K562 (cell line): ENCODE results near the gene FAR2. TPM values are rescaled to one million over a fixed set of nuclear protein-coding genes. Genes with fewer than 3 reads are reported as not detected.
A peak's percentile ranks its signal among the peaks of the same experiment; 100 is the strongest.

Source experiments
- ATAC-seq: fragments of 200-7000 bp; cut with Tn5 transposase; 3 replicates; pipeline ENCODE4 v1.9.1; 2020; ENCODE audit warnings: moderate library complexity
- BruUV-seq: library from RNA; stranded (reverse); fragments of 400-500 nt; replicated peaks from 2 replicates; lab custom pipeline; 2021; lab: Mats Ljungman, UMichigan
- CTCF ChIA-PET: fragments of 300-600 bp; formaldehyde crosslinking; extraction: SDS; loops from one replicate; lab custom pipeline; 2021; ENCODE audit warnings: low intra/inter-chr PET ratio; lab: Yijun Ruan, JAX
- POLR2A ChIA-PET: fragments of 300-600, 350-650 bp; sonication (Branson Sonifier 250); formaldehyde crosslinking; extraction: SDS; loops from one replicate; lab custom pipeline; 2021; ENCODE audit warnings: antibody characterized with exemption, inconsistent platforms; lab: Yijun Ruan, JAX
- DNase-seq, 4 experiments: peaks; one replicate each; pipeline versions ENCODE4 v3.0.0 to v3.0.0-alpha.2; 2011 to 2018; ENCODE audit warnings: low spot score in 3 of 4, mixed read lengths in 3 of 4; ENCODE audit errors: extremely low read depth in 1 of 4
- FAIRE-seq: peaks from 2 replicates; lab custom pipeline; 2011; peaks lifted over from hg19 to GRCh38; lab: Jason Lieb, UNC
- H2AFZ ChIP-seq: 2 replicates; pipeline ENCODE4 v1.6.0; 2011; ENCODE audit warnings: low read depth, low read length, control low read depth, inconsistent platforms
- H3K27ac ChIP-seq: fragments of 200-600 bp; 3 replicates; pipeline ENCODE4 v1.8.0; 2011; ENCODE audit warnings: low read depth, mild to moderate bottlenecking, control low read depth, inconsistent platforms, low read length, moderate library complexity, mixed read lengths; ENCODE audit errors: extremely low read depth
- H3K27me3 ChIP-seq, 2 experiments: fragments of 300-600 bp in 1 of 2; 2 replicates in 1 of 2; 3 replicates in 1 of 2; pipeline versions ENCODE4 v1.6.0 to v1.8.0; 2011; ENCODE audit warnings: inconsistent platforms in 2 of 2, low read length in 2 of 2, mild to moderate bottlenecking in 1 of 2, mixed read lengths in 1 of 2, moderate library complexity in 1 of 2; ENCODE audit not compliant: control insufficient read depth in 2 of 2, insufficient read depth in 2 of 2
- H3K36me3 ChIP-seq: fragments of 300-600 bp; 3 replicates; pipeline ENCODE4 v1.8.0; 2011; ENCODE audit warnings: mild to moderate bottlenecking, low read length, inconsistent platforms; ENCODE audit not compliant: control insufficient read depth, insufficient read depth
- H3K4me1 ChIP-seq, 2 experiments: fragments of 200-600 bp in 1 of 2; replicated peaks in 1 of 2; 2 replicates in 1 of 2; 3 replicates in 1 of 2; pipeline versions ENCODE4 v1.5.1 to v1.8.0; 2011; ENCODE audit warnings: inconsistent platforms in 2 of 2, low read length in 2 of 2, mild to moderate bottlenecking in 1 of 2, mixed read lengths in 1 of 2, moderate library complexity in 1 of 2; ENCODE audit not compliant: control insufficient read depth in 2 of 2, insufficient read depth in 2 of 2
- H3K4me2 ChIP-seq: 2 replicates; pipeline ENCODE4 v1.6.1; 2011; ENCODE audit warnings: low read length, control low read depth, inconsistent platforms, mixed read lengths; ENCODE audit not compliant: insufficient read depth
- H3K4me3 ChIP-seq: fragments of 200-600 bp; sonication (generic), shearing (Covaris generic); 2 replicates; pipeline ENCODE4 v1.5.1; 2016; ENCODE audit warnings: control low read depth, inconsistent platforms
- H3K79me2 ChIP-seq: fragments of 200-600 bp; 3 replicates; pipeline ENCODE4 v1.8.0; 2011; ENCODE audit warnings: low read length, inconsistent platforms; ENCODE audit not compliant: control insufficient read depth, insufficient read depth
- H3K9ac ChIP-seq, 2 experiments: 2 replicates each; pipeline versions ENCODE4 v1.6.0 to v1.6.1; 2011; ENCODE audit warnings: low read depth in 2 of 2, low read length in 2 of 2, control low read depth in 1 of 2, inconsistent platforms in 1 of 2, mild to moderate bottlenecking in 1 of 2, mixed read lengths in 1 of 2; ENCODE audit not compliant: insufficient read depth in 1 of 2
- H3K9me1 ChIP-seq: one replicate; pipeline ENCODE4 v1.6.0; 2011; ENCODE audit warnings: inconsistent platforms, mild to moderate bottlenecking, low read length, moderate library complexity; ENCODE audit not compliant: control insufficient read depth, insufficient read depth
- H3K9me3 ChIP-seq: replicated peaks from 2 replicates; pipeline ENCODE4 v1.5.1; 2011; ENCODE audit warnings: low read depth, low read length, inconsistent platforms; ENCODE audit not compliant: control insufficient read depth, insufficient read depth
- H4K20me1 ChIP-seq: replicated peaks from 2 replicates; pipeline ENCODE4 v1.6.1; 2011; ENCODE audit warnings: low read length, inconsistent platforms, mixed read lengths; ENCODE audit not compliant: control insufficient read depth, insufficient read depth
- NONO ChIP-seq, 2 experiments: fragments of 200-400 bp in 1 of 2; fragments of 450-650 bp in 1 of 2; formaldehyde crosslinking in 1 of 2; IDR thresholded peaks; 2 replicates each; pipeline ENCODE4 v1.6.1; 2017; ENCODE audit warnings: low read depth in 2 of 2, mild to moderate bottlenecking in 2 of 2, moderate library complexity in 2 of 2, low read length in 1 of 2
- RAD51 ChIP-seq: fragments of 450-650 bp; IDR thresholded peaks from 2 replicates; pipeline ENCODE4 v1.7.1; 2016; ENCODE audit warnings: low read depth, mild to moderate bottlenecking, borderline replicate concordance
- ZFP1 ChIP-seq: fragments of 450-650 bp; formaldehyde crosslinking; IDR thresholded peaks from 2 replicates; pipeline ENCODE4 v1.4.0; 2020; ENCODE audit warnings: mild to moderate bottlenecking, mixed read lengths
- ZNF695 ChIP-seq: fragments of 450-650 bp; formaldehyde crosslinking; IDR thresholded peaks from 2 replicates; pipeline ENCODE4 v1.4.0; 2020; ENCODE audit warnings: mild to moderate bottlenecking, moderate library complexity
- WGBS: fragments of 100-300 bp; shearing (Covaris generic); methylation state at CpG from one replicate; pipeline ENCODE4 v1.1.6; 2016; ENCODE audit warnings: low coverage, mixed read lengths; ENCODE audit not compliant: insufficient coverage; ENCODE audit errors: missing lambda C conversion rate; 5-methylcytosine and 5-hydroxymethylcytosine counted together
- in situ Hi-C: fragments of 300-500 bp; cut with MboI; formaldehyde crosslinking; loops from 4 replicates; pipeline ENCODE4 v1.15.0; 2018; ENCODE audit warnings: inconsistent platforms, mixed read lengths
- intact Hi-C: fragments of 100-400 bp; cut with micrococcal nuclease; formaldehyde crosslinking; loops from 2 replicates; pipeline ENCODE4 v1.14.2; 2022
- polyA plus RNA-seq, 8 experiments: library from polyadenylated mRNA; depleted of rRNA in 4 of 8; stranded (reverse) in 5 of 8; unstranded in 3 of 8; fragments of >200 nt; fragmentation: Nextera tagmentation in 2 of 8; fragmentation: Illumina TruSeq in 1 of 8; extraction: Ambion mirVana in 2 of 8; extraction: Trizol in 1 of 8; gene quantifications; 2 replicates each; pipeline versions ENCODE4 v1.2.1 to v1.2.3, GENCODE V29; 2011 to 2014; ENCODE audit warnings: inconsistent platforms in 1 of 8, missing spikeins in 1 of 8
- total RNA-seq, 7 experiments: library from RNA; depleted of rRNA in 6 of 7; stranded (reverse); fragments of >200 nt in 6 of 7; fragmentation: Illumina TruSeq in 2 of 7; extraction: Trizol in 2 of 7; gene quantifications; 2 replicates each; pipeline versions ENCODE4 v1.2.1 to v1.2.3, GENCODE V29; 2011 to 2021; ENCODE audit warnings: low replicate concordance in 1 of 7
- TF ChIP-seq, protein P1 (sequence below): fragments of 450-650 bp; formaldehyde crosslinking; IDR thresholded peaks from 2 replicates; pipeline ENCODE4 v1.4.0; 2020; ENCODE audit warnings: mild to moderate bottlenecking
- TF ChIP-seq, protein P2 (sequence below): fragments of 450-650 bp; IDR thresholded peaks from 2 replicates; pipeline ENCODE4 v1.6.1; 2016; ENCODE audit warnings: low read depth

The FAR2 gene
- total and polyA plus RNA-seq, 9 of the 15 experiments (the other 6 are each of a cell fraction or from before 2014, with no cell fraction given), result 5.0 to 13.4 (median 8.5) TPM

DNA sequence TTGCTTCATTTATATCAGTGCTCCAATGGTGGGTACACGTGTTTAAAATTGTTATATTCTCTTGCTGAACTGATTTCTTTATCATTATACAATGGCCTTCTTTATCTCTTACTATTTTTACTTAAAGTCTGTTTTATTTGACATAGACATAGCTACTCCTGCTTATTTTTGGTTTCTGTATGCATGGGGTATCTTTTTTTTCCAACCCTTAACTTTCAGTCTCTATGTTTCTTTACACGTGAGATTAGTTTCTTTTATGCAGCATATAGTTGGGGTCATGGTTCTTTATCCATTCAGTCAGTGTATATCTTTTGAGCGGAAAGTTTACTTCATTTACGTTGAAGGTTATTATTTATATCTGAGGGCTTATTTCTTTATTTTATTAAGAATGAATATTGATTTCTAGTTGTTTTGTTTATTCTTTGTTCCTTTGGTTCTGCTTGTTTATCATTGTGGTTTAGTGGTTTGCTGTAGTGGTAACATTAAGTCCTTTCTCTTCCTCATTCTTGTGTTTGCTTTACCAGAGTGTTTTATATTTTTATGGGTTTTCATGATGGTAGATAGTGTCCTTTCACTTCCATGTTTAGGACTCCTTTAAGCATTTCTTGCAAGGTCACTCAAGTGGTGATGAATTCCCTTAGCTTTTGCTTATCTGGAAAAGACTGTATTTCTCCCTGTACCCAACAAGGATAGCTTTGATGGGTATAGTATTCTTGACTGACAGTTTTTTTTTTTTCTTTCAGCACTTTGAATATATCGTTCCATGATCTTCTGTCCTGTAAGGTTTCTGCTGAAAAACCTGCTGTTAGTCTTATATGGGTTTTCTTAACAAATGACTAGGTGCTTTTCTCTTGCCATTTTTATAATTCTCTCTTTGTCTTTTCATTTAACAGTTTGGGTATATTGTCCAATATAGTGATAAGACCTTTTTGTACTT, 38.3 kb upstream of the FAR2 start:
- H3K4me2 ChIP-seq, result no peak overlapping the region
- no peaks in the 10 kb centered on the region for H3K27me3 ChIP-seq
- POLR2A ChIA-PET, result no interaction called here
- H3K36me3 ChIP-seq, result no peaks in the 10 kb centered on the region
- H3K79me2 ChIP-seq, result no peaks in the 10 kb centered on the region
- no peak for DNase-seq
- no peak overlapping the region for H3K4me3 ChIP-seq
- in situ Hi-C loops (no loop called here), intact Hi-C loops (no loop called here)
- H3K9ac ChIP-seq, result no peak overlapping the region
- BruUV-seq, result no TSS peak
- H3K4me1 ChIP-seq, result no peaks in the 10 kb centered on the region
- ATAC-seq, result no peak
- H3K27ac ChIP-seq, result no peak overlapping the region
- FAIRE-seq, result no peak
- CTCF ChIA-PET, result no interaction called here
- WGBS, result 3% methylated on average over 5 of the region's 5 CpGs
- H3K9me1 ChIP-seq, result no peaks in the 10 kb centered on the region
- no peaks in the 10 kb centered on the region for H3K9me3 ChIP-seq
- TF ChIP-seq, protein P1, sequence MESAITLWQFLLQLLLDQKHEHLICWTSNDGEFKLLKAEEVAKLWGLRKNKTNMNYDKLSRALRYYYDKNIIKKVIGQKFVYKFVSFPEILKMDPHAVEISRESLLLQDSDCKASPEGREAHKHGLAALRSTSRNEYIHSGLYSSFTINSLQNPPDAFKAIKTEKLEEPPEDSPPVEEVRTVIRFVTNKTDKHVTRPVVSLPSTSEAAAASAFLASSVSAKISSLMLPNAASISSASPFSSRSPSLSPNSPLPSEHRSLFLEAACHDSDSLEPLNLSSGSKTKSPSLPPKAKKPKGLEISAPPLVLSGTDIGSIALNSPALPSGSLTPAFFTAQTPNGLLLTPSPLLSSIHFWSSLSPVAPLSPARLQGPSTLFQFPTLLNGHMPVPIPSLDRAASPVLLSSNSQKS, result no peak
- TF ChIP-seq ZNF695 (CRISPR knock-in tag) (no peak), RAD51 (no peak), NONO (IDR thresholded peaks at IDR 0.05; ENCODE audit: low read depth in 2 of 2, low read length in 1 of 2) (no peak), ZFP1 (CRISPR knock-in tag) (peak; percentile 71; the same call in 1 of the 2 replicates)
- TF ChIP-seq, protein P2, sequence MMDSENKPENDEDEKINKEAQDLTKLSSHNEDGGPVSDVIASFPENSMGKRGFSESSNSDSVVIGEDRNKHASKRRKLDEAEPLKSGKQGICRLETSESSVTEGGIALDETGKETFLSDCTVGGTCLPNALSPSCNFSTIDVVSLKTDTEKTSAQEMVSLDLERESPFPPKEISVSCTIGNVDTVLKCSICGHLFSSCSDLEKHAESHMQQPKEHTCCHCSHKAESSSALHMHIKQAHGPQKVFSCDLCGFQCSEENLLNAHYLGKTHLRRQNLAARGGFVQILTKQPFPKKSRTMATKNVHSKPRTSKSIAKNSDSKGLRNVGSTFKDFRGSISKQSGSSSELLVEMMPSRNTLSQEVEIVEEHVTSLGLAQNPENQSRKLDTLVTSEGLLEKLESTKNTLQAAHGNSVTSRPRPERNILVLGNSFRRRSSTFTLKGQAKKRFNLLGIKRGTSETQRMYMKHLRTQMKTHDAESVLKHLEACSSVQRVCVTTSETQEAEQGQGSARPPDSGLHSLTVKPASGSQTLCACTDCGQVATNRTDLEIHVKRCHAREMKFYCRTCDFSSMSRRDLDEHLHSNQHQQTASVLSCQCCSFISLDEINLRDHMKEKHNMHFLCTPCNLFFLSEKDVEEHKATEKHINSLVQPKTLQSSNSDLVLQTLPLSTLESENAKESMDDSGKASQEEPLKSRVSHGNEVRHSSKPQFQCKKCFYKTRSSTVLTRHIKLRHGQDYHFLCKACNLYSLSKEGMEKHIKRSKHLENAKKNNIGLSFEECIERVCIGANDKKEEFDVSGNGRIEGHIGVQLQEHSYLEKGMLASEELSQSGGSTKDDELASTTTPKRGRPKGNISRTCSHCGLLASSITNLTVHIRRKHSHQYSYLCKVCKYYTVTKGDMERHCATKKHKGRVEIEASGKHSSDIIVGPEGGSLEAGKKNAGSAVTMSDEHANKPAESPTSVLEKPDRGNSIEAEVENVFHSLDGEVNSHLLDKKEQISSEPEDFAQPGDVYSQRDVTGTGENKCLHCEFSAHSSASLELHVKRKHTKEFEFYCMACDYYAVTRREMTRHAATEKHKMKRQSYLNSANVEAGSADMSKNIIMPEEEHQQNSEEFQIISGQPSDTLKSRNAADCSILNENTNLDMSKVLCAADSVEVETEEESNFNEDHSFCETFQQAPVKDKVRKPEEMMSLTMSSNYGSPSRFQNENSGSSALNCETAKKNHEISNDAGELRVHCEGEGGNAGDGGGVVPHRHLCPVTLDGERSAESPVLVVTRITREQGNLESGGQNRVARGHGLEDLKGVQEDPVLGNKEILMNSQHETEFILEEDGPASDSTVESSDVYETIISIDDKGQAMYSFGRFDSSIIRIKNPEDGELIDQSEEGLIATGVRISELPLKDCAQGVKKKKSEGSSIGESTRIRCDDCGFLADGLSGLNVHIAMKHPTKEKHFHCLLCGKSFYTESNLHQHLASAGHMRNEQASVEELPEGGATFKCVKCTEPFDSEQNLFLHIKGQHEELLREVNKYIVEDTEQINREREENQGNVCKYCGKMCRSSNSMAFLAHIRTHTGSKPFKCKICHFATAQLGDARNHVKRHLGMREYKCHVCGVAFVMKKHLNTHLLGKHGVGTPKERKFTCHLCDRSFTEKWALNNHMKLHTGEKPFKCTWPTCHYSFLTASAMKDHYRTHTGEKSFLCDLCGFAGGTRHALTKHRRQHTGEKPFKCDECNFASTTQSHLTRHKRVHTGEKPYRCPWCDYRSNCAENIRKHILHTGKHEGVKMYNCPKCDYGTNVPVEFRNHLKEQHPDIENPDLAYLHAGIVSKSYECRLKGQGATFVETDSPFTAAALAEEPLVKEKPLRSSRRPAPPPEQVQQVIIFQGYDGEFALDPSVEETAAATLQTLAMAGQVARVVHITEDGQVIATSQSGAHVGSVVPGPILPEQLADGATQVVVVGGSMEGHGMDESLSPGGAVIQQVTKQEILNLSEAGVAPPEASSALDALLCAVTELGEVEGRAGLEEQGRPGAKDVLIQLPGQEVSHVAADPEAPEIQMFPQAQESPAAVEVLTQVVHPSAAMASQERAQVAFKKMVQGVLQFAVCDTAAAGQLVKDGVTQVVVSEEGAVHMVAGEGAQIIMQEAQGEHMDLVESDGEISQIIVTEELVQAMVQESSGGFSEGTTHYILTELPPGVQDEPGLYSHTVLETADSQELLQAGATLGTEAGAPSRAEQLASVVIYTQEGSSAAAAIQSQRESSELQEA, result no peak
- H2AFZ ChIP-seq, result no peak overlapping the region
- no peaks in the 10 kb centered on the region for H4K20me1 ChIP-seq
